NCI-H1417 treated with DMSO at 0.1 percent for 48 hours (cell line): ENCODE data around the gene SUSD6.

ENCODE experiments used
- DNase-seq: peaks from one replicate; lab custom pipeline; 2025; lab: John Stamatoyannopoulos, UW

Gene SUSD6

GRCh38 chr14:69763761-69764510 lies 152.5 kb downstream of the SUSD6 start:
- no peak for DNase-seq
